GM18951 (cell line): Measurements from ENCODE around the gene MFSD6.

Experiments used
- POLR2A ChIP-seq: IDR thresholded peaks from 4 replicates; pipeline ENCODE4 v1.6.1; 2011; ENCODE audit warnings: mild to moderate bottlenecking; ENCODE audit not compliant: insufficient read length, insufficient read depth; ENCODE audit errors: extremely low read depth
- in situ Hi-C: fragments of 300-500 bp; cut with MboI; formaldehyde crosslinking; loops from one replicate; pipeline ENCODE4 v1.12.0; 2022; ENCODE audit warnings: low sequenced_read_pairs, mixed read lengths, inconsistent platforms; ENCODE audit not compliant: unreplicated experiment

Gene MFSD6

DNA sequence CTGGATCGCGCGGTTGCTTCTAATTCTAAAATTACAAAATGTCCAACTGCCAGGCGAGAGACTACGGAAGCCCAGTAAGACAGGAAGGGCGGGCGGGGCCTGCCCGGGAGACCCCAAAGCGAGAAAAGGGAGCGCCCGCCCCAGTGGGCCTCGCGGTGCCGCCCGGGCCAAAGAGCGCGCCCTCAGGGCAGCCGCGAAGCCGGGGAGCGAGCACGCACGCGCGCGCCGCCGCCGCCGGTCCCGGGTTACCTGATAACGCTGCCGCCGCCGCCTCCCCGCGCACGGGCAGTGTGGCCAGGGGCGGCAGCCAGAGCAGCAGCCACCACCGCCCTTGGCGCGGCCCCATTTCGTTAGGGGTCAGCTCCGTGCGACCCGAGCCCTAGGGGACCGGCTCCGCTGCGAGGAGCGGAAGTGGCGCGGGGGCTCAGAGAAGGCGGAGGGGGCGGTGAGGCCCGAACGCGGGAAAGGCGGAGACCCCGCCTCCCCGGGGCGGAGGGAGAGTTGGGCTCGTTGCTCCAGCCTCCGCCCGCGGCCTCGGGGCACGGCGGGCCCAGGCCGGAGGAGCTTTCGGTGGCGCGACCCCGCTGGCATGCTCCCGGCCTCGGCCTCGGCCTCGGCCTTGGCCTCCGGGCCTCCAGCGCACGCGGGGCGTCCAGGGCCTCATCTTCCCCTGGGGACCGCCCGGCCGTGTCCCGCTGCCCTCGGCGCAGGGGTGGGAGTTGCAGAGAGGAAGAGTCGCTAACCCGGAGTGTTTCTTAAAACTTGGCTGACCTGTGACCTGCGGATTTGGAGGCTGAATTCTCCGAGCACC lies 126.4 kb downstream of the MFSD6 start, which contains the start of gene NEMP2:
Gene NEMP2 (minus strand): TSS at position 413 of the 811 bp plus-strand sequence. CDS start 67 bp downstream, at position 346.
- in situ Hi-C loops = loop anchor here (10.0 kb wide), 1 partner anchor 120 kb away; no protein-coding TSS in a partner anchor

DNA sequence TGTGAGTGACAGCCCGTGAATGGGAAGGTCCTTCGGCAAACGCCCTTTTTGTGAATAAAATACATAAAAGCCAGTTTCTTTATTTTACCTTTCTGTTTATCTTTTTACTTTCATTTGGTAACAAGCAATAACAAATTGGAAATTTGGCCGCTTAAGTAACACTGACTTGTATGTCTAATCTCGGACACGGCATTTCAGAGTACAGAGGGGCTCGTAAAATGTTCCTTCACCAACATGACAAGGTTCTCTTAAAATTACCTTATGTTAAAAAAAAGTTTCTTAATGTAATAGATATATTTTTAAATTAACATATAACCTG lies 126.9 kb downstream of the MFSD6 start:
- TF ChIP-seq POLR2A = no peak

More for the DNA sequence above, 126.4 kb downstream of the MFSD6 start, which contains the start of gene NEMP2:
- peak; percentile 94 for TF ChIP-seq POLR2A

DNA sequence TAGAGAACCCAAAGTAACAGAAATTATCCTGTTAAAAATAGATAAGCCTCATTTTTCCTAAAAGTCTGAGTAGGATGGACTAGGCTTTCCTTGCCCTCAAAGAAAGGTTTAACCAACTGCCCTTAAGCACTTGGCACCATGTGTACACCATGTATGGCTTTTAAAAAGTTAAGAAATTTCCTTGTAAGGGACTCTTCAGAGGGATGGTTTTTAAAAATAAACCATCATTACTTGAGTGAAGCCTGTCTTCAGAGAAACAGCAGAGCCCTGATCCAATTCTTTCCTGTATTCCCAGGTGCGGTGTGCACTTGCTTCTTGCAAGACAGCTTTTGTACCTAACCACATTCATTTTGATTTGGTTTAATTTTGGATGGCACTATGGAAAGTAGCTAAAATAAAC lies 127.4 kb downstream of the MFSD6 start:
- in situ Hi-C loops = loop anchor here (10.0 kb wide), 1 partner anchor 119 kb away; no protein-coding TSS in a partner anchor
- TF ChIP-seq POLR2A = no peak

More for the DNA sequence above, 126.9 kb downstream of the MFSD6 start:
- in situ Hi-C loops = loop anchor here (10.0 kb wide), 1 partner anchor 120 kb away; no protein-coding TSS in a partner anchor

DNA sequence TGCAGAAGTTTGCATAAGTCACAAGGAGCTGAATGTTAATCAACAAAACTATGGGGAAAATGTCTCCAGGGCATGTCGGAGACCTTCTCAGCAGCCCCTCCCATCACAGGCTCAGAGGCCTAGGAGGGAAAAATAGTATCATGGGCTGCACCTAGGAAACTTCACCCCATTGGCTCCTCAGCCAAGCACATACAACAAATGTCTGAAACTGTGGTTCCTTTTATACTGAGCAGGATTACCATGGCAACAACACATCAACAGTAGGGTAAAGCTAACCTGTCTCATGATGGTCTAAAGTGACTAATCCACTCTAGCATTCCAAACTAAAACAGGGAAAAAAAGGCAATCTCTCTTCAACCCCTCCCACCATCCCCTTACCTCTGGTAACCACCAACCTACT lies 129.6 kb downstream of the MFSD6 start:
- no peak for TF ChIP-seq POLR2A
- in situ Hi-C loops = loop anchor here (10.0 kb wide), 1 partner anchor 117 kb away; no protein-coding TSS in a partner anchor

GRCh38 chr2:190538201-190538600 lies 130.0 kb downstream of the MFSD6 start:
- TF ChIP-seq POLR2A = no peak
- in situ Hi-C loops = loop anchor here (10.0 kb wide), 1 partner anchor 117 kb away; no protein-coding TSS in a partner anchor

GRCh38 chr2:190540048-190540447 lies 131.9 kb downstream of the MFSD6 start:
- TF ChIP-seq POLR2A = no peak
- in situ Hi-C loops = no loop called here

DNA sequence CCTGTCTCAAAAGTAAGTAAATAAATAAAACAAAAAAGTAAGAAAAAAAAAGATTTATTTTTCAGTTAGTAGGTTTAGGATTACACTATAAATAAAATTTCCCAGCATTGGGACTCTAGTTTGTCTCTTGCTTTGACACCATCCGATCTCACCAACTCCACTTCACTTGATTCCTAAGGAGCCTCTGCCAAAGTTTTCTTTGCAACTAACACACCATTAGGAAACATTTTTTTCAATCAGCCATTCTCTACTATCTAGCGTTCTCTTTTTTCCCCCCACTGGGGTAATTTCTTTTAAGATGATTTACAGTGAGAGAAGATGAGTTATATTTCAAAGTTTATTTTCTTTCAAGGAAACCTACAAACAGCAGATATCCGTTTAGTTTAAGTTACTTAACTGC lies 136.9 kb downstream of the MFSD6 start:
- TF ChIP-seq POLR2A = no peak
- in situ Hi-C loops = no loop called here

DNA sequence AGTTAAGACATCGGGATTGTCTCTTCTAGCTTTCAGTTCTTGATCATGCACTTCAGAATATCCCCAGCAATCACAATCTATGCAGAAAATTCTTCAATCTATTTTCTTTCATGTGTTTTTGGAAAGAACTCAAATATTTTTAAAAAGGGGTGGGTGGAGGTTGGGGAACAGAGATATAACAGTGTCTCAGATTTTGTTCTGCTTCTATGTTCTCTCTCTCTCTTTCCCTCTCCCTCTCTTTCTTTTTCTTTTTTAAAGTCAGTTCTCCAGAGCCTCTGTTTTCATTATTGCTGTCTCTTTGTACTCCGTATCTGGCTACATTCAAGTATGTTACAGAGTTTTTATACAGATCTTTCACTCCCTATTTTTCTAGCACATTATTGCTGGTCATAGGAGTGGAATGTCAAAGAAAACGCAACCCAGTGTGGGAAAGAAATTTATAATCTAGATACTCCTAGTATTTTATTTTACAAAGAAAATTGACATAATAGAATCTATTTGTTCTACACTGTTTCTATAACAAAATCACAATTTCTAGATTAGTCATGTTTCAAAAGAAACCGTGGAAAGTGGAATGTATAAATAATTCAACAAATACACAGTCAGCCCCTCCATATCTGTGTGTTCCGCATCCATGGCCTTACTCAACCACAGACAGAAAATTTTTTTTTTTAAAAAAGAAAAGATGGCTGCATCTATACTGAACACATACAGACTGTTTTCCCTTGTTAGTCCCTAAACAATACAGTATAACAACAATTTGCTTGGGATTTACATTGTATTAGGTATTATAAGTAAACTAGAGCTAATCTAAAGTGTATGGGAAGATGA lies 137.6 kb downstream of the MFSD6 start:
- no peak for TF ChIP-seq POLR2A
- in situ Hi-C loops = no loop called here

DNA sequence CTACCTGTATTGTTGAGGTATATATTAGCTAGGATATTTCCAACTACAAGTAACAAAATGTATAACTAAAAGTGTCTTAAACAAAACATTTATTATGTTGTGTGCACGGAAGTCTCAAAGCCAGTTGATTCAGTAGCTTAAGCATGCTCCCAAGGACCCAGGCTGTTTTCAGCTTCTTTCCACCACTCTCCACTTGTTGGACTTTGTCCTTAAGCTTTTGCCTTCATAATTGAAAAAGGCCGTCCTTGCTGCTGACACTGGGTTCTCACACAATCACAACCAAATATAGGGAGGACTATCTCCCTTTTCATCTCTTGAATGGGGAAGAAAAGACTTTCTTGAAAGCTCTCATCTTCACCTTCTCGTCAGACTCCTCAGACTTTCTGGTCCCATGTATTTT lies 138.6 kb downstream of the MFSD6 start:
- TF ChIP-seq POLR2A = no peak
- in situ Hi-C loops = no loop called here

DNA sequence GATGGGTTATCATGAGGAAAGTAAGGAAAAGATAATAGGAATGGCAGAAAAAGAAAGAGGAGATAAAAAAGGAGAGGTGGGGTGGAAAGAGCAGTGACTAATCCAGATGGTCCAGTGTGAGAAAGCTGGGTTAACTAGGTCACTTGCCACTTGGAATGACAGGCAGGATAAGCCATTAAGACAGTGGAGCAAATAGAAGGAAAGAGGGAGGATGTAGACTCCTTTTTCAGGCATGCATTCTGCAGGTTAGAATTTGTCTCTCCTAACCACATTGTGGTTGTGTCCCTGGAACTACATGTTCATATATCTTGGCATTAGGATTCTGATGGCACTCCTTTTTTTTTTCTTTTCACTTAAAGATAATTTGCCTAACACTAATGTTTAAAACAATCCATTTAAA lies 139.7 kb downstream of the MFSD6 start:
- no peak for TF ChIP-seq POLR2A
- in situ Hi-C loops = no loop called here

- no peak for TF ChIP-seq POLR2A
- in situ Hi-C loops = no loop called here
Measured at GRCh38 chr2:190550137-190550536, 142.0 kb downstream of the MFSD6 start.
